ENCODE data around the gene CYP19A1. TPM values are rescaled to one million over a fixed set of nuclear protein-coding genes. Genes with fewer than 3 reads are reported as not detected.

CYP19A1 gene
- total and polyA plus RNA-seq, 2 donors = 0.42 to 2.2 TPM

GRCh38 chr15:51377038-51377786 lies 38.8 kb upstream of the CYP19A1 start:
- Histone ChIP-seq H3K27me3 (ENCODE audit: control insufficient read depth in 2 of 2, insufficient read depth in 1 of 2, low read length in 1 of 2) (no peaks in the 10 kb centered on the region), H3K27ac (ENCODE audit: low read depth in 1 of 2, low read length in 1 of 2) (no peak overlapping the region), H3K4me3 (ENCODE audit: low read length in 2 of 2) (no peak overlapping the region), H3K9me3 (ENCODE audit: control insufficient read depth in 2 of 2, insufficient read depth in 1 of 2, low read length in 1 of 2) (no peaks in the 10 kb centered on the region), H3K4me1 (ENCODE audit: control insufficient read depth in 2 of 2, insufficient read depth in 2 of 2, low read length in 2 of 2) (no peaks in the 10 kb centered on the region), H3K36me3 (ENCODE audit: control insufficient read depth in 2 of 2, insufficient read depth in 2 of 2, low read length in 1 of 2) (no peaks in the 10 kb centered on the region)
- DNase-seq (ENCODE audit: low read depth in 6 of 9, low spot score in 9 of 9) = no peak
- WGBS = 96% methylated on average over 15 of the region's 15 CpGs

DNA sequence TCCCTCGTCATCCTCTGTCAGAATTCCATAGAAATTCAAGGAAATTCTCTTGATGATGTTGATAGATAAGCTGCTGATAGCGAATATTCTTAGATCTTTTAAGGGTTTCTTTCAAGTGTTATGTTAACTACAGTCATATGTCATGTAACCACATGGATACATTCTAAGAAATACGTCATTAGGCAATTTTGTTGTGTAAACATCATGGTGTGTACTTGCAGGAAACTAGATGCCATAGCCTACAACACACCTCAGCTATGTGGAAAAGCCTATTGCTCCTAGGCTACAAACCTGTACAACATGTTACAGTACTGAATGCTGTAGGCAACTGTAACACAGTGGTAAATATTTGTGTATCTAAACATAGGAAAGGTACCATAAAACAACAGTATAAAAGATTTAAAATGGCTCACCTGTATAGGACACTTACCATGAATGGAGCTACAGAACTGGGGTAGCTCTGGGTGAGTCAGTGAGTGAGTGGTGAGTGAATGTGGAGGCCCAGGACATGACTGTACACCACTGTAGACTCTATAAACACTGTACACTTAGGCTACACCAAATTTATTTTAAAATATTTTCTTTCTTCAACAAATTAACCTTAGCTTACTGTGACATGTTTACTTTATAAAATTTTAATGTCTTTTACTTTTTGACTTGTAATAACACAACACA lies 37.7 kb upstream of the CYP19A1 start:
- H3K9me3 ChIP-seq (ENCODE audit: control insufficient read depth in 2 of 2, insufficient read depth in 1 of 2, low read length in 1 of 2) = no peaks in the 10 kb centered on the region
- 95% methylated on average over 3 of the region's 3 CpGs for WGBS

DNA sequence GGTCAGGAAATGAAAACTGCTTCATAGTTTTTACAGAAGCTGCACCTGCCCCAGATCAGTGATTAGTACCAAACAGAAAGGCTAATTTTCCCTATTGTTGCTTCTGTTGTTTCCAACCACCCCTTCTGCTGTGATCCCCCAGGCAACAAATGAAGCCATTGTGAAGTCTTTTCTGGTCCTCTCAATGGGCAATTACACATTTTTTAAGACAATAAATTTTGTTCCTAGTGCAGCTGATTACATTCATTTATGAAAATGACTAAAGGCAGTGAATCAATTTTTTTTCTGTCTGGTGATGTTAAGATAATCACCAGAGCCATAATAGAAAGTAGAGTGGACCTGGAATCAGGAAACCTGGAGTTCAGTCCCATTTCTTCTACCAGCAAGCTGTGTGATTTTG lies 35.7 kb upstream of the CYP19A1 start:
- Histone ChIP-seq H3K27me3 (ENCODE audit: control insufficient read depth in 2 of 2, insufficient read depth in 1 of 2, low read length in 1 of 2) (no peaks in the 10 kb centered on the region), H3K4me3 (ENCODE audit: low read length in 2 of 2) (no peak overlapping the region), H3K4me1 (ENCODE audit: control insufficient read depth in 2 of 2, insufficient read depth in 2 of 2, low read length in 2 of 2) (no peaks in the 10 kb centered on the region), H3K9me3 (ENCODE audit: control insufficient read depth in 2 of 2, insufficient read depth in 1 of 2, low read length in 1 of 2) (no peaks in the 10 kb centered on the region), H3K27ac (ENCODE audit: low read depth in 1 of 2, low read length in 1 of 2) (no peak overlapping the region), H3K36me3 (ENCODE audit: control insufficient read depth in 2 of 2, insufficient read depth in 2 of 2, low read length in 1 of 2) (no peaks in the 10 kb centered on the region)
- DNase-seq (ENCODE audit: low read depth in 6 of 9, low spot score in 9 of 9) = no peak

More for the DNA sequence above, 37.7 kb upstream of the CYP19A1 start:
- Histone ChIP-seq H3K27ac (ENCODE audit: low read depth in 1 of 2, low read length in 1 of 2) (no peak overlapping the region), H3K4me1 (ENCODE audit: control insufficient read depth in 2 of 2, insufficient read depth in 2 of 2, low read length in 2 of 2) (no peaks in the 10 kb centered on the region), H3K4me3 (ENCODE audit: low read length in 2 of 2) (no peak overlapping the region), H3K27me3 (ENCODE audit: control insufficient read depth in 2 of 2, insufficient read depth in 1 of 2, low read length in 1 of 2) (no peaks in the 10 kb centered on the region), H3K36me3 (ENCODE audit: control insufficient read depth in 2 of 2, insufficient read depth in 2 of 2, low read length in 1 of 2) (no peaks in the 10 kb centered on the region)
- DNase-seq (ENCODE audit: low read depth in 6 of 9, low spot score in 9 of 9) = no peak

GRCh38 chr15:51371266-51371665 lies 32.9 kb upstream of the CYP19A1 start:
- WGBS = 96% methylated on average over 1 of the region's 1 CpG
- H3K27ac ChIP-seq (ENCODE audit: low read depth in 1 of 2, low read length in 1 of 2) = no peak overlapping the region
- no peaks in the 10 kb centered on the region for H3K36me3 ChIP-seq (ENCODE audit: control insufficient read depth in 2 of 2, insufficient read depth in 2 of 2, low read length in 1 of 2)
- H3K9me3 ChIP-seq (ENCODE audit: control insufficient read depth in 2 of 2, insufficient read depth in 1 of 2, low read length in 1 of 2) = no peaks in the 10 kb centered on the region
- no peaks in the 10 kb centered on the region for H3K4me1 ChIP-seq (ENCODE audit: control insufficient read depth in 2 of 2, insufficient read depth in 2 of 2, low read length in 2 of 2)
- H3K27me3 ChIP-seq (ENCODE audit: control insufficient read depth in 2 of 2, insufficient read depth in 1 of 2, low read length in 1 of 2) = no peaks in the 10 kb centered on the region
- no peak for DNase-seq (ENCODE audit: low read depth in 6 of 9, low spot score in 9 of 9)
- H3K4me3 ChIP-seq (ENCODE audit: low read length in 2 of 2) = no peak overlapping the region

DNA sequence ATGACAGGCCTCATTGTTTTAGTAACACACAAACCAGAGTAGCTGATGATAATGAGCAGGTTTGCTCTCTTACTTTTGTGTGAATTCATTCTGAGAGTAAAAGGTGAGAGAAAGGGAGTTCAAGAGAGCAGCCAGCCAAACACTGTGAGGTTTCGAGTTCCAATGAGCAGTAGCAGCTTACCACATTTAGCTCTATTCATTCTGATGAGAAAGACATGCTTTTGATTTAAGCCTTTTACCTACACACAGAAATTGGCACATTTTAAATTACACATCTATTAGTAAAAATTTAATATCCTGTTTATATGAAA lies 31.0 kb upstream of the CYP19A1 start:
- no peak for DNase-seq (ENCODE audit: low read depth in 6 of 9, low spot score in 9 of 9)
- no peak overlapping the region for H3K27ac ChIP-seq (ENCODE audit: low read depth in 1 of 2, low read length in 1 of 2)
- no peaks in the 10 kb centered on the region for H3K9me3 ChIP-seq (ENCODE audit: control insufficient read depth in 2 of 2, insufficient read depth in 1 of 2, low read length in 1 of 2)
- H3K27me3 ChIP-seq (ENCODE audit: control insufficient read depth in 2 of 2, insufficient read depth in 1 of 2, low read length in 1 of 2) = no peaks in the 10 kb centered on the region
- H3K4me3 ChIP-seq (ENCODE audit: low read length in 2 of 2) = no peak overlapping the region
- 94% methylated on average over 1 of the region's 1 CpG for WGBS
- H3K36me3 ChIP-seq (ENCODE audit: control insufficient read depth in 2 of 2, insufficient read depth in 2 of 2, low read length in 1 of 2) = no peaks in the 10 kb centered on the region
- H3K4me1 ChIP-seq (ENCODE audit: control insufficient read depth in 2 of 2, insufficient read depth in 2 of 2, low read length in 2 of 2) = no peaks in the 10 kb centered on the region

DNA sequence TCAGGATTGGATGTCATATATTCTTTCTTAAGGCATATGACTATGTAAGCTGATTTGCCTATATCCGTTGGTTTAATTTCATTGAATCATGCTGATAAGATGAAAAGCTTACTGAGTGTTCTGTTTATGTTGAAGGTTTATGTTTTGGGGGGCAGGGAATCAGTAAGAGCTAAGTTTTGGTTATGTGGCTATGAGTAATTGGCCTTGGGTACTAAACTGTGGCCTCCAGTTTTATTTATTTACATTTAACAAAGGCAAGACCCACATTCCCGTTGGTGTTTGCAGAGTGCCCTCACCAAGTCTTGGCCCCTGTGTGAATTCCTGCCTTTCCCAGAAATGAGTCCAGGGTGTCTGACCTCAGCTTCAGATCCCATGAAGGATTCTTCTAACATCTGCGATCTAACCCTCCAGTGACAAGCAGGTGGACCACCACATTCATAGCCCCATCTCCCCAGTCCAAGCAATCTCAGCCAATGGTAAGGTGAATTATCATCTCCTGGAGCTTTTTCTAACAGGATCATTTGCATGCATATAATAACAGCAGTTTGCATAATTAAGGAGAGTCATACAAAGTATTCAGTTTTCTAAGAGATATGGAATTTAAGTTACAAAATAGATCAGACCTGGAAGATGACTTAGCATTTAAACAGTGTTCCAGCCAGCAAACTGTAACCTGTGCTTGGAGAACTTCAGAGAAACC lies 30.5 kb upstream of the CYP19A1 start:
- Histone ChIP-seq H3K27me3 (ENCODE audit: control insufficient read depth in 2 of 2, insufficient read depth in 1 of 2, low read length in 1 of 2) (no peaks in the 10 kb centered on the region), H3K27ac (ENCODE audit: low read depth in 1 of 2, low read length in 1 of 2) (no peak overlapping the region), H3K4me3 (ENCODE audit: low read length in 2 of 2) (no peak overlapping the region), H3K9me3 (ENCODE audit: control insufficient read depth in 2 of 2, insufficient read depth in 1 of 2, low read length in 1 of 2) (no peaks in the 10 kb centered on the region), H3K36me3 (ENCODE audit: control insufficient read depth in 2 of 2, insufficient read depth in 2 of 2, low read length in 1 of 2) (no peaks in the 10 kb centered on the region), H3K4me1 (ENCODE audit: control insufficient read depth in 2 of 2, insufficient read depth in 2 of 2, low read length in 2 of 2) (no peaks in the 10 kb centered on the region)
- DNase-seq (ENCODE audit: low read depth in 6 of 9, low spot score in 9 of 9) = no peak
- WGBS = 97% methylated on average over 3 of the region's 3 CpGs

GRCh38 chr15:51368307-51368706 lies 29.9 kb upstream of the CYP19A1 start:
- no peaks in the 10 kb centered on the region for H3K27me3 ChIP-seq (ENCODE audit: control insufficient read depth in 2 of 2, insufficient read depth in 1 of 2, low read length in 1 of 2)
- no peak overlapping the region for H3K4me3 ChIP-seq (ENCODE audit: low read length in 2 of 2)
- 87% methylated on average over 6 of the region's 6 CpGs for WGBS
- no peaks in the 10 kb centered on the region for H3K9me3 ChIP-seq (ENCODE audit: control insufficient read depth in 2 of 2, insufficient read depth in 1 of 2, low read length in 1 of 2)
- no peaks in the 10 kb centered on the region for H3K36me3 ChIP-seq (ENCODE audit: control insufficient read depth in 2 of 2, insufficient read depth in 2 of 2, low read length in 1 of 2)
- H3K27ac ChIP-seq (ENCODE audit: low read depth in 1 of 2, low read length in 1 of 2) = no peak overlapping the region
- no peaks in the 10 kb centered on the region for H3K4me1 ChIP-seq (ENCODE audit: control insufficient read depth in 2 of 2, insufficient read depth in 2 of 2, low read length in 2 of 2)
- no peak for DNase-seq (ENCODE audit: low read depth in 6 of 9, low spot score in 9 of 9)

GRCh38 chr15:51367322-51367976 lies 29.1 kb upstream of the CYP19A1 start:
- Histone ChIP-seq H3K4me3 (ENCODE audit: low read length in 2 of 2) (no peak overlapping the region), H3K27ac (ENCODE audit: low read depth in 1 of 2, low read length in 1 of 2) (no peak overlapping the region)
- DNase-seq (ENCODE audit: low read depth in 6 of 9, low spot score in 9 of 9) = no peak

GRCh38 chr15:51366920-51367319 lies 28.5 kb upstream of the CYP19A1 start:
- Histone ChIP-seq H3K4me1 (ENCODE audit: control insufficient read depth in 2 of 2, insufficient read depth in 2 of 2, low read length in 2 of 2) (no peaks in the 10 kb centered on the region), H3K9me3 (ENCODE audit: control insufficient read depth in 2 of 2, insufficient read depth in 1 of 2, low read length in 1 of 2) (no peaks in the 10 kb centered on the region), H3K27ac (ENCODE audit: low read depth in 1 of 2, low read length in 1 of 2) (no peak overlapping the region), H3K27me3 (ENCODE audit: control insufficient read depth in 2 of 2, insufficient read depth in 1 of 2, low read length in 1 of 2) (no peaks in the 10 kb centered on the region), H3K36me3 (ENCODE audit: control insufficient read depth in 2 of 2, insufficient read depth in 2 of 2, low read length in 1 of 2) (no peaks in the 10 kb centered on the region), H3K4me3 (ENCODE audit: low read length in 2 of 2) (no peak overlapping the region)
- DNase-seq (ENCODE audit: low read depth in 6 of 9, low spot score in 9 of 9) = no peak
- 91% methylated on average over 3 of the region's 3 CpGs for WGBS

More at GRCh38 chr15:51367322-51367976, 29.1 kb upstream of the CYP19A1 start:
- Histone ChIP-seq H3K36me3 (ENCODE audit: control insufficient read depth in 2 of 2, insufficient read depth in 2 of 2, low read length in 1 of 2) (no peaks in the 10 kb centered on the region), H3K9me3 (ENCODE audit: control insufficient read depth in 2 of 2, insufficient read depth in 1 of 2, low read length in 1 of 2) (no peaks in the 10 kb centered on the region), H3K4me1 (ENCODE audit: control insufficient read depth in 2 of 2, insufficient read depth in 2 of 2, low read length in 2 of 2) (no peaks in the 10 kb centered on the region), H3K27me3 (ENCODE audit: control insufficient read depth in 2 of 2, insufficient read depth in 1 of 2, low read length in 1 of 2) (no peaks in the 10 kb centered on the region)
- WGBS = 91% methylated on average over 10 of the region's 10 CpGs

All from thymus (tissue), 11 donors.